Non-pigmented ciliary epithelial cell (primary cell): ENCODE data around the gene STK10.
A peak's percentile ranks its signal among the peaks of the same experiment; 100 is the strongest.
"Not testable (repeated sequence)": the region's sequence is repeated elsewhere in the genome, so short reads cannot be mapped to it uniquely, and the experiment has no call there.

ENCODE experiments used
- DNase-seq: peaks from one replicate; pipeline ENCODE4 v3.0.0-alpha.2; 2010; ENCODE audit warnings: low read depth

The STK10 gene

DNA sequence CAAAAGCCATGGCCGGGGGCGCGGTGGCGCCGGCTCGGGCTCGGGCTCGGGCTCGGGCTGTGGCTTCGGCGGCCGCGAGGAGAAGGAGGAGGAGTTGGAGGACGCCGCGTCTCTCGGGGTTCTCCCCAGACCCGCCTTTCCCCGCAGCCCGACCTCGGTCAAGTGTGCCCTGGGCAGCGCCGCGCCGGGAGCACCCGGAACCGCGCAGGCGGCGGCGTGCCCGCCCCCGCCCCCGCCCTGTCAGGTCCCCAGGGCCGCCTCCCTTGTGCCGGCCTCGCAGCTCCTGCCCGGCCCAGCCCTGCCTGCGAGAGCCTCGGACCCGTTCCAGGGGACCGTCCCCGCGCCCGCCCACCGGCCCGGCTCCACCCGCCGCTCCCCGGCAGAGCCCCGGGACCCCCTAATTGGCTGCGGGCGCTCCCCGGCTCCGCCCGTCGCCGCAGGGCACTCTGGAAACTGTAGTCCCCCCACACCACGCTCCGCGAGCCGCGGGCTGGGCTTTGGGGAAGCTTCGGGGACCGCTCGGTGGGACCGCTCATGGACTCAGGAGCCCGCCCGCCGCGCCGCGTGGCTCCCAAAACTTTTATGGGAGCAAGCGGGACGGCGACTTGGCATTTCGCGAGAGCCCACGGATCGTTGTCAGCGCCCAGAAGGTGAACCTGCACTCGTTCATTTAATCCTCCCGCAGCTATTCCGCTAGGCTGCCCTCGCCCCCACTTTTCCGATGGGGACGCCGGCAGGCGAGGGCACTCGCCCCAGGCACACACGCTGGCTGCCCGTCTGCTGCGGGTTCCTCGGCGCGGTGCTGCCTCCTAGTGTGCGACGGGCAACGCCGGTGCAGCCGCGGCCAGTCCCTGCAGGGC, at the start of gene STK10:
Gene STK10, minus strand, starts transcription at position 192 of the 860 bp plus-strand sequence. Its CDS starts 182 bp downstream, at position 10.
- DNase-seq: peak; percentile 43

DNA sequence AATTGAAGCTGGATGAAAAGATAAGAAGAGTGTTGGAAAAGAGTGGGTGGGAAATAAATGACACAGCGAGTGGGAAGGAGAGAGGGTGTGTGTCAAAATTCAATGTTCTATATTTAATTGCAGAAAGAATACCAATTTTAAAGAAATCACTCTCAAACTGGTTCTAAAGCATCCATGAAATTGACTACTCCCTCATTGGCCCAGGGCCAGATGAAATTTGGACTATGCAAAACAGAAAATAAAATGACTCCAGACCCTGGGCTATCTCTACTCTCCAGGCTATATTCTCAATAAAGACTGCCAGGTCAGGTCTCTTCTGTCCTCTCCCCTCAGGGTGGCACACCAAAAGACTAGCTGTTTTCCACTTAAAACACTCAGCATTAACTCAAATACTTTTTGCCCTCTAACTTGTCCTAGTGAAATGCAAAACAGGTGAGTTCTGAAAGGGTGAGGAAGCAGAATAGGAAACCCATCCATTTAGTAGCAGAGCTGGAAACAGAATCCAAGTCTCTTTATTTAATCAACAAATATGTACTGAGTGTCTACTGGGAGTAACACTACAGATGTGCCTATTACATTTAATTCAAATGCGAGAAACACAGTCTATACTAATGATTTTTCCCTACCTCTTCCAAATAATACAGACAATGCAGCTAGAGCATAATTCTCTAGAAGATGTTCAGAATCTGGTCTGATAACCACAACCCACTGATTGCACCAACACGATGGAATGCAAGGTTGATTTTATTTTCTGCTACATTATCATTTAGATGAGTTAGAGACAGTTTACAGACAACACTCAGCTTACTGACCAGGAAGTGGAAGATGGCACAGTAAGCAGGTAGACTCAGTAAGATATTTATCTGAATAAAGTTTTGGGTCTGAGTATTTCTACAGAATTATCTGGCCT, 48.1 kb upstream of the STK10 start:
- DNase-seq: no peak

DNA sequence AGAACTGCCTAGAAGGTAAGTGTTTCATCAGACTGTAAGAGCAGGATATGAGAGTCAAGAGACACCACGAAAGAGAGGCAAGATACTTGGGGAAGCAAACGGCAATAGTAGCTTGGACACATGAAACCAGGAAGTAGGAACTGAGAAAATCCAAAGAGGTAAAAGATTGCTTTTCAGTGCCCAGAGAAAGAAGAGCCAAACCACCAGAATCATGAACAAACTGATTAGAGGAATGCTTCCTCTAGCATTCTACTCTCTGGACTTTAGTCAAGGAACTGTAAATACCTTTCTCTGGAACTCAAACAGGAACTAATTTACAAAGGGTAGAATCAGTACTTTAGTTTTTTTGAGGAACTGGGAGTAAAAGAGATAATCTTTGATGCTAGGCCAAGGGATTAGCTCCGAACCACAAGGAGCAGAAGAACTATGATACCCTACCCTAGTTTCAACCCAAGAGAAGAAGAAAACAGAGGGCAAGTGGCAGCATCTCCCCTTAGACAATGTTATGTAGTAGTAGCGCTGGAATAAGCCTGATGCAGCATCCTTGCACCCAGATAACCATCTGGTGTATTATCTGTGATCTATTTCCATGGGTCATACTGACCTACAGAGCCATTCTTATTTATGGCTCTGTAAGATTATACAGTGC, 47.2 kb upstream of the STK10 start:
- DNase-seq: no peak

DNA sequence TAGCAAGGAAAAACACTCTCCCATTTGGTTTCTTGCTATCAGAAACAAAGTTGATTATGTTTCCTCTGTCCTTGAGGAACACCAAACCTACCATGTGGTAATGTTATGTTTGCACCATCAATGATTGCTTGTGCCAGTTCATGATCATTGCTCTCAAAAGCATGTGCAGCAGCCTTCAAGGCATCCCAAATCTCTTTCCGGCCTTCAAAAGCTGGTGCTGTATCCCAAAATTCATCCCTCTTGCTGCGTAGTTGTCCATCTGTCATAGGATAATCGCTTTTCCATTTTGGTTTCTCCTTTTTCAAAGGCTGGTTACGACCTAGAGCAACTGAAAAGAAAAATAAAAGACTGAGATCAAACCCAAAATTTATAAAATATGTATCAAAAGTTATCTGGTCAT, 46.0 kb upstream of the STK10 start:
- no peak for DNase-seq

DNA sequence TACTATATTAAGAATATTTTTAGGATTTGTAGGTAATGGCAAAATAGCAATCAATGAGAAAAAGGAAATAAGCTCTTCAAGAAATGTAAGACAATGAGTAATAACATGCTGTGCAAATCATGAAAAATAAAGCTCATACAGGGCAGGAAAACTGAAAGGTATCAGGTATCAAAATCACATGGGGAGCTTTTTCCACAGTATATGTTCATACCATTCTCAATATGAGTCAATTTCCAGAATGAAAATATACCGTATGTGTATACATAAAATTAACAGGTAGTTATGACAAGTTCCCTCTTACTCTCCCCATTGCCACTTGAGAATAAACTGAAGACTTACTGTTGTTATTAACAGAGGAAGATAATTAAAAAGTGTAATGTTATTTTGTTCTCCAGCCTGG, 41.9 kb upstream of the STK10 start:
- no peak for DNase-seq

DNA sequence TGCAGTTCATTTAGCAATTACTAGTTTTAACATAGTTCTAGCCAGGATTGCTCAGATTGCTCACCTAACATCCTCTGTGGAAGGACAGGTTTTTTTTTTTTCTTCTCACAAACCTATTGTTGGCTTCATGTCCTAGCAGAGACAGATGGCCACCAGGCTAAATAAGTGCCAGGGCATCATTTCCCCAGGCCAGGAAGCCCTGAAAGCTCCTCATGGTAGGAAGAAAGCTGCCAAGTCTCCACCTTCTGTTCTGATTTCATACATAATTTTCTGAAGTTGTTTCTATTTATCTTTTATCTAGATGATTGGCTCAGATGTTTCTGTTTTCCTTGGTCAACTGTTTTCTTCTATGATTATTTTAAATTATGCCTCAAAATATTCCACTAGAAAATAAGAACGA, 37.0 kb upstream of the STK10 start:
- no peak for DNase-seq

DNA sequence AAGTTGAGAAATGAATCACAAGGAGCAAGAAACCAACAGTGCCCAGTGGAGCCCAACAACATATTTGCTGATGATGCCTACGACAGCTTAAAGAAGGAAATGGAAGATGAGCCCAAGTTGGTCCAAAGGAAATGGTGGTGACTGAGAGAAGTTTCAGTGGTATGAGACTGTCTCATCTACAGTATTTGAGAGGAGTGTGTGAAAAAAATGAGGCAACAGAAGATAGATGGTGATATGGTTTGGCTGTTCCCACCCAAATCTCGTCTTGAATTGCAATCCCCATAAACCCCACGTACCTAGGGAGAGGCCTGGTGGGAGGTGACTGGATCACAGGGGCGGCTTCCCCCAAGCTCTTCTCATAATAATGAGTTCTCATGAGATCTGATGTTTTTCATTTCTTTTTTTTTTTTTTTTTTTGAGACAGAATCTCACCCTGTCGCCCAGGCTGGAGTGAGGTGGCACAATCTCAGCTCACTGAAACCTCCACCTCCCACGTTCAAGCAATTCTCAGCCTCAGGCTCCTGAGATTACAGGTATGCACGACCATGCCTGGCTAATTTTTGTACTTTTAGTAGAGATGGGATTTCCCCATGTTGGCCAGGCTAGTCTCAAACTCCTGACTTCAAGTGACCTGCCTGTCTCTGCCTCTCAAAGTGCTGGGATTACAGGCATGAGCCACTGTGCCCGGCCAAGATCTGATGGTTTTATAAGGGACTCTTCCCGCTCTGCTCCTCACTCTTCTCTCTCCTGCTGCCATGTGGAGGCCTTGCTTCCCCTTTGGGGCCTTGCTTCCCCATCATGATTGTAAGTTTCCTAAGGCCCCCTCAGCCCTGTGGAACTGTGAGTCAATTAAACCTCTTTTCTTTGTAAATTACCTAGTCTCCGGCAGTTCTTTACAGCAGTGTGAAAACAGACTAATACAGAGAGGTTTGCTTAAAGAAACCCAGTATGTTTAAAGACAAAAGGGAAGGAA, 36.2 kb upstream of the STK10 start:
- no peak for DNase-seq

DNA sequence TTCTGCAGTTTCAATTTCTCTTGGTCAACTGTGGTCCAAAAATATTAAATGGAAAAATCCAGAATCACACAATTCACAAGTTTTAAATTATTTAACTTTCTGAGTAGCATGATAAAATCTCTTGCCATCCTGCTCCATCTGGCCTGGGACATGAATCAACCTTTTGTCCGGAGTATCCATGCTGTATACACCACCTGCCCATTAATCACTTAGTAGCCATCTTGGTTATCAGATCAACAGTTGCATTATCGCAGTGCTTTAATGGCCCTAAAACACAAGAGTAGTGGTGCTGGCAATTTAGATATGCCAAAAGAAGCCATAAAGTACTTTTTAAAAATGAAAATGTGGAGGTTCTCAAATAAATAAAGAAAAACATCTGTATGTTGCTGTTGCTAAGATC, 31.3 kb upstream of the STK10 start:
- no peak for DNase-seq

DNA sequence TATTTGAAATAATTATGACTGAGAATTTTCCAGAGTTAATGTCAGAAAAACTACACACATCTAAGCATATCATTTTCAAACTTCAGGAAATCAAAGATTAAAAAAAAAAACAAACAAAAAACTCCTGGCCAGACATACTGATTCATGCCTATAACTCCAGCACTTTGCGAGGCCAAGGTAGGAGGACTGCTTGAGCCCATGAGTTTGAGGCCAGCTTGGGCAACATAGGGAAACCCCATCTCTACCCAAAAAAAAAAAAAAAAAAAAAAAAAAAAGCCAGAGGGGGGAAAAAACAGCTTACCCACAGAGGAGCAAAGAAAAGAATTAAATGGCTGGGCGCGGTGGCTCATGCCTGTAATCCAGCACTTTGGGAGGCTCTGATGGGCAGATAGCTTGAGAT, 28.3 kb upstream of the STK10 start:
- no peak for DNase-seq

DNA sequence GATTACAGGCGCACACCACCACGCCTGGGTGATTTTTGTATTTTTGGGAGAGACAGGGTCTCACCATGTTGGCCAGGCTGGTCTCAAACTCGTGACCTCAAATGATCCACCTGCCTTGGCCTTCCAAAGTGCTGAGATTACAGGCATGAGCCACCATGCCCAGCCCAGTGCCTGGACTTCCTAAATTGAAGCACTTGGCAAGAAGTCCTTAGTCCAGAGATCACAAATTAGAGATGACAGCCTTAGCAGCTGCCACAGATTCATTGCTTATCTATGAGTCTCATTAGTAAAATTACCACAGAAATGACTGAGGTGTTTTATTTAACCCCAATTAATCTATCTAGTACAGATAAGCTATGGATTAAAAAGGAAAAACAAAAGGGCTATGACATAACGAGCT, 25.1 kb upstream of the STK10 start:
- no peak for DNase-seq

DNA sequence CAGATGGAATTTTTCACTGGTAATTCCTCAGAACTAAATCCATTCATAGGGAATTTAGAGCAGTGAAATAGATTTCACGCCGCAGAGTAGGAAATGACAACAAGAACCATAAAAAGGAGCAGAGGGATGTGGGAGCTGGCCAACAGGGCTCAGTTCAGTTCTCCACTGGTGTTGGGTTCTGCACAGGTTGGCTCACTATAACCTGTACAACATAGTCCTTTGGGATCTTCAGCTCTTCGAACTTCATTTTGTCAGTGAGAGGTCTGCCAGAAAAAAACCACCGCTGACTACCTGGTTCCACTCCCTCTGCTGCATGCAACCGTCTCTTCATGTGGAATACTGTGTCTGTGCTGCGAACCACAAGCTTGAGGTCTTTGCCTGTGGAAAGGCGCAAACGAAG, 23.7 kb upstream of the STK10 start:
- DNase-seq: no peak

DNA sequence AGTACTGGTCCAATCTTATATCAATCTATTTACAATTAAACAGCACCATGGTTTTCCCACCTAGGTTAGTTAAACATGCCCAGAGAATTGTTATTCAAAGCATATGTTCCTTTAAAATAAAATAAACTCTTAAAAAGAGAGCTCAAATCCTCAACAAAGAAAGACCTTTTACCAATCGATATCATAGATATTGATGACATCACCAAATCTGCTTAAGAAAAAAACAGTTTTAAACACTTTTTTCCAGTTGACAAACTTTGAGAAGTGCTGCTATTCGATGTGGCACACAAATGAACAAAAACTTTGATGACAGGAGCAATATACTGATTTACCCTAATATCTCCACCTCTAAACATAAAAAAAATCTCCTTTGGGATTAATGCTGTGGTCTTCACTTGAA, 21.7 kb upstream of the STK10 start:
- DNase-seq: no peak

DNA sequence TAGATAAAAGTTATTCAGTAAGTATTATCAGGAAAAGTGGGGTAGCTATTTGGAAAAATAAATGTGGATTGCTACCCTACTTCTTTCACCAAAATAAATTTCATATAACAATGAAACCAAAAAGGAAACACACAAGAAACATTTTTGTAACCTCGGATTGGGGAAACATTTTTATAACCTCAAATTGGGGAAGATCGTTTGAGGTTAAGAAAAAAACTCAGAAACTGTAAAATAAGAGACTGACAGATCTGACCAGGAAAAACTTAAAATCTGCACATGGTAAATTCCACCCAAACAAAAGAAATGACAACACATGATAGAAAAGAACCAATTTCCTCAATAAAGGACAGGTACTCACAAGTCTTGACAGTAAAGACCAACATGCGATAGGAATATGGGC, 19.5 kb upstream of the STK10 start:
- DNase-seq: no peak

DNA sequence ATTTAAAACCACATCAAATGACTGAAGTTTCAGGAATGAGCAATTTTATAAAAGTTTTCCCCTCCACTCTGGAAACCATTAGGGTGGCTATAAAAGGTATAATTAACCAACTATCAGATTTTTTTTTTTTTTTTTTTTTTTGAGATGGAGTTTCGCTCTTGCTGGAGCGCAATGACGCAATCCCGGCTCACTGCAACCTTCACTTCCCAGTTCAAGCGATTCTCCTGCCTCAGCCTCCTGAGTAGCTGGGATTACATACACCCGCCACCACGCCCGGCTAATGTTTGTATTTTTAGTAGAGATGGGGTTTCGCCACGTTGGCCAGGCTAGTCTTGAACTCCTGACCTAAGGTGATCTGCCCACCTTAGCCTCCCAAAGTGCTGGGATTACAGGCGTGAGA, 18.0 kb upstream of the STK10 start:
- not testable (repeated sequence) for DNase-seq

DNA sequence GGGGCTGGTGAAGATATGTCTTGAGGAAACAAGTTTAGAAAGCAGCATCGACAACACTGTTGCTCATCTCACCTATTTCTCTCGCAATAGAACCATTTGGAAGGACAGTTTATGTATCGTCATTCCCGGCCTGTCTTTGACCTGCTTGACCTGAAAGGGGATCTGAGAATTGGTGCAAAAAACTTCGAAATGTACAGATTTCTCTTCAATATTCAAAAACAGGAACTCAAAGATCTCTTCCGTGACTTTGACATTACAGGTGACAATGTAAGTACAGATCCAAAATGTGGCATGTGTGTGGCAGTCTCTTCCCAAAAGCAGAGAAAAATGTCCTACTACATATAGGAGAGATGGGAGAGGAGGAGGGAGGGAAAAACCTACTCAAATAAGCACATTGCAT, 12.5 kb upstream of the STK10 start:
- DNase-seq: no peak

DNA sequence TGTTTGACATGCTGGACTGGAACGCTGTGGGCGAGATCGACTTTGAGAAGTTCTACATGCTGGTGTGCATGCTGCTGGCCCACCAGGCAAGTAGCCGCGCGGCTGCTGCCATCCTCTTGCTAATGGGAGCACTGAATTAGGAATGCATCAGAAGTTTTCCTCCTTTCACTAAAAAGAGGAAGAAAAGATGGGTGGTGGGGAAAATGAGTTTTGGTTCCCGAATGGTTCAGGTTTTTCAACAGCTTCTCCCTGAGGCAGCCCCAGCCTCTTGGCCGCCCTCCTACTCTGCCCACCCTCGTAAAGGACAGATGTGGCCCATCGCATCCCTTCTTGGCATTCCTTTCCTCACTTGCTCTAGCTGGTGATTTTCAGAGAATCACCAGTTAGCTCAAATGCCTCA, 11.4 kb upstream of the STK10 start:
- DNase-seq: no peak

DNA sequence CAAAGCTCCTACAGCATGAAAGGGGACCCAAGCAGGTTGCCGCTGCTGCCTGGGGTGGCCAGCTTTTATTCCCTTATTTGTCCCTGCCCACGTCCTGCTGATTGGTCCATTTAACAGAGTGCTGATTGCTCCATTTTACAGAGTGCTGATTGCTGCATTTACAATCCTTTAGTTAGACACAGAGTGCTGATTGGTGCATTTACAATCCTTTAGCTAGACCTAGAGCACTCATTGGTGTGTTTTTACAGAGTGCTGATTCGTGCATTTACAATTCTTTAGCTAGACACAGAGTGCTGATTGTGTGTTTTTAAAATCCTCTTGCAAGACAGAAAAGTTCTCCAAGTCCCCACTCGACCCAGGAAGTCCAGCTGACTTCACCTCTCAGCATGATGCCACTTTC, 9.8 kb upstream of the STK10 start:
- not testable (repeated sequence) for DNase-seq

DNA sequence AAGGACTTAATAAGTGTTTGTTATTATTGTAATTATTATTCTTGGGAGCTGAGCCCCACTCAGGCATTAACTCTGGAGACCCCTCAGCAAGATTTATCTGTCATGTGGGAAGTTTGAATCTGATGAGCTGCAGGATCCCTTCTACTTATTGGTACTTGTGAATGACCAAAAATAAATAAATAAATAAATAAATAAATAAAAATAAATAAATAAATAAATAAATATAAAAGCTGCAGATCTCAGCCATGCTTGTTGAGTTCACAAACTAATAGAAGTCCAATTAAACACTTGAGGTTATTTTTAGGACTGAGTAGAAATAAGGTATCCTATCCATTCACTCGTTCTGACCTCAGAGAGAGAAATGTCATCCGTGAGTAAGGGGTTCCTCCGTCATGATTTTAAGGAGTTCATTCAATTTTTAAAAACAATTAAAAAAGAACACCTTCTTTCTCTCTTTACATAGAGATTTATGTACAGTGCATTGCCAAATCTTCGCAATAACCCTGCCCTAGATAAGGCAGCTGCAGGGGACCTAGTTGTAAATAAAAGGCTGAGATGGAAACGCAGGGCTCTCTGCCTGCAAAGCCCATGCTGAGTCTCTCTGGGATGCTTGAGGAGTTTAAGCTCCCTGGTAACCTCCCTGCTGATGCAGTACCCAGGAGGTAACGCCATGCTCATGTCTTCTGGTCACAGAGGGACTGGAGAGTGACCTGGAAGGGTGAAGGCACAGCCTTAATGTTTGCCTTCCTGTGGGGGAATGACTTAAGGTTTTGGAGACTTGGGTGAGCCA, 7.2 kb upstream of the STK10 start:
- DNase-seq: no peak

DNA sequence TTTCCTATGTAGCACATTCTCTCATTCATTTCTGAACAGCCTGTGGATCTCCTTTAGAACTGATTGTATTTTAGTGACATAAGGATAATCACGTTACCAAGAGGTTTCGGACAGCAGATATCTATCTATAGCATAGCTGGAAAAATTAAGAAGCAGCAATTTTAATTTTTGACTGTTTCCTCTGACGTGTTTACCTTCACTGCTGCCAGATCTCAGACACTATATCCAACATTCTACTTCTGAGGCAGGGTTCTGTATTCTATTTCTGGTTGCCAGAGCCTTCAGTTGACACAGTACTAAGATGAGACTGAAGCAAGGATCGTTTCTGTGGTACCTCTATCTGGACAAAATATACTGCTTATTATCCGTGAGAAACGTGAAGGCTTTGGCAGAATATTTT, 5.8 kb upstream of the STK10 start, which contains the start of gene EFCAB9:
Gene EFCAB9, plus strand, starts transcription at position 301 of the 400 bp plus-strand sequence. Its CDS starts 1 bp downstream, at position 302.
- DNase-seq: no peak

DNA sequence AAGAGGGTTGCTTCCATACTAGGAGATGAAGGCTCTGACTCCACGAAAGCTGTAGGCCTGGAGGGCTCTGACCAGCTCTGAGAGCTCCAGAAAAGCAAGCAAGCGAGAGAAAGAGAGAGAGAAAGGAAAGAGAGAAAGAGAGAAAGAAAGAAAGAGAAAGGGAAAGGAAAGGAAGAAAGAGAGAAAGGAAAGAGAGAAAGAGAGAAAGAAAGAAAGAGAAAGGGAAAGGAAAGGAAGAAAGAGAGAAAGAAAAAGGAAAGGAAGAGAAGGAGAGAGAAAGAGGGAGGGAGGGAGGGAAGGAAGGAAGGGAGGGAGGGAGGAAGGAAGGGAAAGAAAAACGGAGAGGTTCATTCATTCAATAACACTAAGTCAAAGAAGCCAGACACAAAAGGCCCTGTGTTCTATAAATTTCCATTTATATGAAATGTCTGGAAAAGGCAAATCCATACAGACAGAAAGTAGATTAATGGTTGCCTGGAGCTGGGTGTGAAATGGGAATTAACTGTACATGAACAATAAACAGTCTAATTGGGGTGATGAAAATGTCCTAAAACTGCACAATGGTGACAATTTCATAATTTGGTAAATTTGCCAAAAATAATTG, 1.8 kb upstream of the STK10 start:
- no peak for DNase-seq
